Loucy (cell line): ENCODE results near the gene SLC45A2.

Experiments used
- H2AFZ ChIP-seq: fragments of 200-600 bp; sonication (generic); 2 replicates; pipeline ENCODE4 v1.6.0; 2016; ENCODE audit warnings: antibody characterized with exemption, mild to moderate bottlenecking, low read length, moderate library complexity
- H3F3A ChIP-seq: fragments of 200-600 bp; 2 replicates; pipeline ENCODE4 v1.6.0; 2016; ENCODE audit warnings: antibody characterized with exemption, low read depth, mild to moderate bottlenecking
- H3K27me3 ChIP-seq: fragments of 200-600 bp; sonication (generic); 2 replicates; pipeline ENCODE4 v1.6.1; 2014; ENCODE audit warnings: low read length, mild to moderate bottlenecking; ENCODE audit not compliant: insufficient read depth, poor library complexity, severe bottlenecking
- H3K36me3 ChIP-seq: fragments of 200-600 bp; sonication (generic); 2 replicates; pipeline ENCODE4 v1.6.1; 2016; ENCODE audit warnings: low read length; ENCODE audit not compliant: insufficient read depth
- H3K4me1 ChIP-seq: fragments of 200-600 bp; sonication (generic); 2 replicates; pipeline ENCODE4 v1.5.1; 2014; ENCODE audit warnings: low read length, mild to moderate bottlenecking; ENCODE audit not compliant: insufficient read depth, poor library complexity, severe bottlenecking
- H3K4me2 ChIP-seq: fragments of 200-600 bp; sonication (generic); 2 replicates; pipeline ENCODE4 v1.6.0; 2014; ENCODE audit warnings: antibody characterized with exemption, low read length, low read depth, mild to moderate bottlenecking; ENCODE audit not compliant: poor library complexity, severe bottlenecking
- H3K4me3 ChIP-seq: fragments of 200-600 bp; sonication (generic); 2 replicates; pipeline ENCODE4 v1.5.1; 2014; ENCODE audit warnings: low read length, mild to moderate bottlenecking, mixed read lengths; ENCODE audit not compliant: poor library complexity, severe bottlenecking
- H3K79me2 ChIP-seq: fragments of 200-600 bp; sonication (generic); 2 replicates; pipeline ENCODE4 v1.6.1; 2014; ENCODE audit warnings: low read length; ENCODE audit not compliant: insufficient read depth
- H3K9ac ChIP-seq: fragments of 200-600 bp; sonication (generic); 2 replicates; pipeline ENCODE4 v1.6.0; 2014; ENCODE audit warnings: mild to moderate bottlenecking, low read depth, low read length, moderate library complexity; ENCODE audit not compliant: poor library complexity, severe bottlenecking
- H3K9me2 ChIP-seq: fragments of 200-600 bp; sonication (generic); replicated peaks from 2 replicates; pipeline ENCODE4 v1.6.1; 2016; ENCODE audit warnings: low read depth, low read length, mixed read lengths
- H3K9me3 ChIP-seq: fragments of 200-600 bp; sonication (generic); 2 replicates; pipeline ENCODE4 v1.6.1; 2014; ENCODE audit warnings: mild to moderate bottlenecking, antibody characterized with exemption, low read length, low read depth; ENCODE audit not compliant: insufficient read depth
- H4K20me1 ChIP-seq: fragments of 200-600 bp; sonication (generic); 2 replicates; pipeline ENCODE4 v1.6.0; 2014; ENCODE audit warnings: antibody characterized with exemption, low read length, mild to moderate bottlenecking; ENCODE audit not compliant: insufficient read depth, poor library complexity, severe bottlenecking
- CTCF ChIP-seq: fragments of 200-600 bp; sonication (generic); conservative IDR thresholded peaks from 2 replicates; pipeline ENCODE4 v1.5.1; 2014; ENCODE audit warnings: mild to moderate bottlenecking, antibody characterized with exemption, low read length
- EZH2phosphoT487 ChIP-seq: fragments of 200-600 bp; IDR thresholded peaks from 2 replicates; pipeline ENCODE4 v1.6.1; 2018; ENCODE audit warnings: antibody characterized with exemption, mild to moderate bottlenecking, moderate library complexity, borderline replicate concordance

The SLC45A2 gene

GRCh38 chr5:33929925-33930690 lies 54.4 kb downstream of the SLC45A2 start:
- no peaks in the 10 kb centered on the region for H3K9me3 ChIP-seq
- no peaks in the 10 kb centered on the region for H3K27me3 ChIP-seq
- H3K79me2 ChIP-seq = no peaks in the 10 kb centered on the region
- H3K36me3 ChIP-seq = no peaks in the 10 kb centered on the region
- no peaks in the 10 kb centered on the region for H3K9me2 ChIP-seq
- no peak overlapping the region for H2AFZ ChIP-seq
- H3K4me3 ChIP-seq = no peak overlapping the region
- H3K4me1 ChIP-seq = no peaks in the 10 kb centered on the region
- H3F3A ChIP-seq = no peaks in the 10 kb centered on the region
- H3K4me2 ChIP-seq = no peak overlapping the region
- H4K20me1 ChIP-seq = no peaks in the 10 kb centered on the region
- TF ChIP-seq CTCF = no peak
- no peak for TF ChIP-seq EZH2phosphoT487
- no peak overlapping the region for H3K9ac ChIP-seq

- Histone ChIP-seq H3K4me3 (no peak overlapping the region), H3K27me3 (no peaks in the 10 kb centered on the region), H3K4me2 (no peak overlapping the region), H3K9me2 (no peaks in the 10 kb centered on the region), H3K9ac (no peak overlapping the region), H3K79me2 (no peaks in the 10 kb centered on the region), H3K36me3 (no peaks in the 10 kb centered on the region), H2AFZ (no peak overlapping the region), H3K4me1 (no peaks in the 10 kb centered on the region), H3F3A (no peaks in the 10 kb centered on the region), H4K20me1 (no peaks in the 10 kb centered on the region), H3K9me3 (no peaks in the 10 kb centered on the region)
- TF ChIP-seq EZH2phosphoT487 (no peak), CTCF (no peak)
Observed at GRCh38 chr5:33928283-33928682, 56.2 kb downstream of the SLC45A2 start.

GRCh38 chr5:33927685-33928084 lies 56.8 kb downstream of the SLC45A2 start:
- Histone ChIP-seq H3K4me2 (no peak overlapping the region), H3K27me3 (no peaks in the 10 kb centered on the region), H2AFZ (no peak overlapping the region)

More at GRCh38 chr5:33927685-33928084, 56.8 kb downstream of the SLC45A2 start:
- Histone ChIP-seq H3F3A (no peaks in the 10 kb centered on the region), H3K9ac (no peak overlapping the region), H3K36me3 (no peaks in the 10 kb centered on the region), H4K20me1 (no peaks in the 10 kb centered on the region), H3K9me2 (no peaks in the 10 kb centered on the region), H3K4me1 (no peaks in the 10 kb centered on the region), H3K4me3 (no peak overlapping the region), H3K79me2 (no peaks in the 10 kb centered on the region), H3K9me3 (no peaks in the 10 kb centered on the region)
- no peak for TF ChIP-seq CTCF
- no peak for TF ChIP-seq EZH2phosphoT487
